SK-N-SH (cell line): ENCODE measurements around the gene TNFAIP3.

Experiments
- CHD2 ChIP-seq: fragments of 150-350 bp; IDR thresholded peaks from 2 replicates; pipeline ENCODE4 v1.6.1; 2018; ENCODE audit warnings: low read length; ENCODE audit not compliant: partially characterized antibody
- EZH2phosphoT487 ChIP-seq: fragments of 200-600 bp; sonication (generic); IDR thresholded peaks from 2 replicates; pipeline ENCODE4 v1.6.1; 2017; ENCODE audit warnings: low read depth, mixed run types, mild to moderate bottlenecking, antibody characterized with exemption, moderate library complexity, borderline replicate concordance
- FOSL2 ChIP-seq: IDR thresholded peaks from 2 replicates; pipeline ENCODE4 v1.4.0; 2012; ENCODE audit warnings: low read depth, mild to moderate bottlenecking, moderate library complexity, borderline replicate concordance
- JUND ChIP-seq: IDR thresholded peaks from 2 replicates; pipeline ENCODE4 v1.4.0; 2012
- MAX ChIP-seq: IDR thresholded peaks from 2 replicates; pipeline ENCODE4 v1.4.0; 2012; ENCODE audit warnings: low read depth
- POLR2AphosphoS5 ChIP-seq: IDR thresholded peaks from 2 replicates; pipeline ENCODE4 v1.6.1; 2012; ENCODE audit warnings: low read depth, low read length
- TF ChIP-seq, protein P1 (sequence below): fragments of 200-600 bp; sonication (generic); IDR thresholded peaks from 2 replicates; pipeline ENCODE4 v1.6.1; 2017; ENCODE audit warnings: antibody characterized with exemption, mild to moderate bottlenecking, moderate library complexity
- TF ChIP-seq, protein P2 (sequence below): fragments of 150-350 bp; IDR thresholded peaks from 2 replicates; pipeline ENCODE4 v1.6.1; 2017; ENCODE audit warnings: antibody characterized with exemption, low read length, low read depth, borderline replicate concordance

DNA sequence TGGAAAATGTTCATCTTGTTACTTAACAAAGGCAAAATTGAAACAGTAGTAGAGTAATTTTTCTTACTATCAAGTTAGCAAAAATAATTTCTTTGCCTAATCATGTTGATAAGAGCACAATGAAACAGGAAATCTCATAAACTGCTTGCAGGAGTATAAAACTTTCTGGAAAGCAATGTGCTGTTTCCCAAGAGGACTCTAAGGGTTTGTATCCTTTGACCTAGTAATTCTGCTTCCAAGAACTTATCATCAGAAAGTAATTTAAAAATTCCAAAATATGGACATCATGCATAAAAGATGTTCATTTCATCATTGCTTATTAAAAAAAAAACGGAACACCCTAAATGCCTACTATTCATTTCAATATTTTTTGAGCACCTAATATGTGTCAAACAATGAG is 46.1 kb upstream of the TNFAIP3 start:
- TF ChIP-seq, protein P1, sequence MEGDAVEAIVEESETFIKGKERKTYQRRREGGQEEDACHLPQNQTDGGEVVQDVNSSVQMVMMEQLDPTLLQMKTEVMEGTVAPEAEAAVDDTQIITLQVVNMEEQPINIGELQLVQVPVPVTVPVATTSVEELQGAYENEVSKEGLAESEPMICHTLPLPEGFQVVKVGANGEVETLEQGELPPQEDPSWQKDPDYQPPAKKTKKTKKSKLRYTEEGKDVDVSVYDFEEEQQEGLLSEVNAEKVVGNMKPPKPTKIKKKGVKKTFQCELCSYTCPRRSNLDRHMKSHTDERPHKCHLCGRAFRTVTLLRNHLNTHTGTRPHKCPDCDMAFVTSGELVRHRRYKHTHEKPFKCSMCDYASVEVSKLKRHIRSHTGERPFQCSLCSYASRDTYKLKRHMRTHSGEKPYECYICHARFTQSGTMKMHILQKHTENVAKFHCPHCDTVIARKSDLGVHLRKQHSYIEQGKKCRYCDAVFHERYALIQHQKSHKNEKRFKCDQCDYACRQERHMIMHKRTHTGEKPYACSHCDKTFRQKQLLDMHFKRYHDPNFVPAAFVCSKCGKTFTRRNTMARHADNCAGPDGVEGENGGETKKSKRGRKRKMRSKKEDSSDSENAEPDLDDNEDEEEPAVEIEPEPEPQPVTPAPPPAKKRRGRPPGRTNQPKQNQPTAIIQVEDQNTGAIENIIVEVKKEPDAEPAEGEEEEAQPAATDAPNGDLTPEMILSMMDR = no peak
- TF ChIP-seq JUND = no peak
- no peak for TF ChIP-seq EZH2phosphoT487
- TF ChIP-seq CHD2 = no peak
- TF ChIP-seq MAX = no peak
- TF ChIP-seq, protein P2, sequence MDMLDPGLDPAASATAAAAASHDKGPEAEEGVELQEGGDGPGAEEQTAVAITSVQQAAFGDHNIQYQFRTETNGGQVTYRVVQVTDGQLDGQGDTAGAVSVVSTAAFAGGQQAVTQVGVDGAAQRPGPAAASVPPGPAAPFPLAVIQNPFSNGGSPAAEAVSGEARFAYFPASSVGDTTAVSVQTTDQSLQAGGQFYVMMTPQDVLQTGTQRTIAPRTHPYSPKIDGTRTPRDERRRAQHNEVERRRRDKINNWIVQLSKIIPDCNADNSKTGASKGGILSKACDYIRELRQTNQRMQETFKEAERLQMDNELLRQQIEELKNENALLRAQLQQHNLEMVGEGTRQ = no peak
- no peak for TF ChIP-seq POLR2AphosphoS5
- no peak for TF ChIP-seq FOSL2
